SK-N-SH treated with all-trans-retinoic acid at 6 μM for 48 hours (cell line): ENCODE measurements around the gene PRKCB.

Experiments used
- ATAC-seq: fragments of 200-7000 bp; cut with Tn5 transposase; 3 replicates; pipeline ENCODE4 v1.9.1; 2020; ENCODE audit warnings: mild to moderate bottlenecking, moderate library complexity
- ARNTL ChIP-seq: fragments of 450-650 bp; formaldehyde crosslinking; IDR thresholded peaks from 2 replicates; pipeline ENCODE4 v1.5.0; 2020; ENCODE audit warnings: low read depth, mild to moderate bottlenecking, moderate library complexity, borderline replicate concordance
- BACH2 ChIP-seq: fragments of 250-450 bp; sonication (Bioruptor Pico); IDR thresholded peaks from 2 replicates; pipeline ENCODE4 v1.9.0; 2021; ENCODE audit warnings: mild to moderate bottlenecking, borderline replicate concordance
- CREB5 ChIP-seq: fragments of 250-450 bp; sonication (Bioruptor Pico); IDR thresholded peaks from 2 replicates; pipeline ENCODE4 v1.5.1; 2020; ENCODE audit warnings: low read depth, mild to moderate bottlenecking, moderate library complexity
- ESRRG ChIP-seq: fragments of 250-450 bp; sonication (Bioruptor Pico); IDR thresholded peaks from 2 replicates; pipeline ENCODE4 v1.6.1; 2021; ENCODE audit warnings: mild to moderate bottlenecking
- GLIS3 ChIP-seq: fragments of 250-450 bp; sonication (Bioruptor Pico); IDR thresholded peaks from 2 replicates; pipeline ENCODE4 v1.5.0; 2020; ENCODE audit warnings: mild to moderate bottlenecking, moderate library complexity
- ISL1 ChIP-seq: fragments of 250-450 bp; sonication (Bioruptor Pico); IDR thresholded peaks from 2 replicates; pipeline ENCODE4 v2.1.2; 2022; ENCODE audit warnings: mild to moderate bottlenecking, moderate library complexity
- OSR1 ChIP-seq: fragments of 250-450 bp; sonication (Bioruptor Pico); IDR thresholded peaks from 2 replicates; pipeline ENCODE4 v1.8.0; 2022; ENCODE audit warnings: moderate library complexity, mild to moderate bottlenecking, inconsistent platforms
- PPARA ChIP-seq: fragments of 250-450 bp; sonication (Bioruptor Pico); IDR thresholded peaks from 2 replicates; pipeline ENCODE4 v1.5.0; 2020; ENCODE audit warnings: mild to moderate bottlenecking, borderline replicate concordance
- SNAI2 ChIP-seq: fragments of 250-450 bp; sonication (Bioruptor Pico); IDR thresholded peaks from 2 replicates; pipeline ENCODE4 v1.5.0; 2020; ENCODE audit warnings: mild to moderate bottlenecking, moderate library complexity
- TCF4 ChIP-seq: fragments of 250-450 bp; sonication (Bioruptor Pico); IDR thresholded peaks from 2 replicates; pipeline ENCODE4 v1.8.0; 2021; ENCODE audit warnings: mild to moderate bottlenecking, moderate library complexity, borderline replicate concordance
- TOX ChIP-seq: fragments of 250-450 bp; sonication (Bioruptor Pico); IDR thresholded peaks from 2 replicates; pipeline ENCODE4 v1.8.0; 2021; ENCODE audit warnings: mild to moderate bottlenecking, moderate library complexity, borderline replicate concordance
- TSHZ2 ChIP-seq: fragments of 250-450 bp; sonication (Bioruptor Pico); IDR thresholded peaks from 2 replicates; pipeline ENCODE4 v1.5.0; 2020; ENCODE audit warnings: mild to moderate bottlenecking, moderate library complexity
- ZC3H10 ChIP-seq: fragments of 250-450 bp; sonication (Bioruptor Pico); IDR thresholded peaks from 2 replicates; pipeline ENCODE4 v1.5.1; 2021; ENCODE audit warnings: mild to moderate bottlenecking, moderate library complexity
- ZFP3 ChIP-seq: fragments of 250-450 bp; sonication (Bioruptor Pico); IDR thresholded peaks from 2 replicates; pipeline ENCODE4 v1.5.0; 2020; ENCODE audit warnings: mild to moderate bottlenecking, moderate library complexity
- ZFP30 ChIP-seq: fragments of 450-650 bp; formaldehyde crosslinking; IDR thresholded peaks from 2 replicates; pipeline ENCODE4 v1.5.0; 2022; ENCODE audit warnings: mild to moderate bottlenecking, moderate library complexity
- ZNF70 ChIP-seq: fragments of 450-650 bp; formaldehyde crosslinking; IDR thresholded peaks from 2 replicates; pipeline ENCODE4 v1.5.0; 2020; ENCODE audit warnings: mild to moderate bottlenecking, moderate library complexity
- ZNF8 ChIP-seq: fragments of 450-650 bp; formaldehyde crosslinking; IDR thresholded peaks from 2 replicates; pipeline ENCODE4 v1.5.0; 2020; ENCODE audit warnings: mild to moderate bottlenecking, moderate library complexity
- TF ChIP-seq, protein P1 (sequence below): fragments of 250-450 bp; sonication (Bioruptor Pico); IDR thresholded peaks from 2 replicates; pipeline ENCODE4 v1.8.0; 2020; ENCODE audit warnings: mild to moderate bottlenecking, moderate library complexity, borderline replicate concordance
- TF ChIP-seq, protein P2 (sequence below): fragments of 250-450 bp; sonication (Bioruptor Pico); IDR thresholded peaks from 2 replicates; pipeline ENCODE4 v1.5.1; 2021; ENCODE audit warnings: mild to moderate bottlenecking, moderate library complexity

PRKCB gene

GRCh38 chr16:24116989-24117388 is 281.2 kb downstream of the PRKCB start:
- TF ChIP-seq ARNTL (no peak), SNAI2 (CRISPR knock-in tag) (no peak), GLIS3 (CRISPR knock-in tag) (no peak), TSHZ2 (no peak), ZFP3 (CRISPR knock-in tag) (no peak), ISL1 (CRISPR knock-in tag) (no peak), ZC3H10 (CRISPR knock-in tag) (no peak), ESRRG (no peak), OSR1 (CRISPR knock-in tag) (no peak), ZNF8 (no peak), TCF4 (CRISPR knock-in tag) (no peak), PPARA (CRISPR knock-in tag) (no peak), ZFP30 (CRISPR knock-in tag) (no peak), BACH2 (CRISPR knock-in tag) (no peak)
- TF ChIP-seq, protein P1, sequence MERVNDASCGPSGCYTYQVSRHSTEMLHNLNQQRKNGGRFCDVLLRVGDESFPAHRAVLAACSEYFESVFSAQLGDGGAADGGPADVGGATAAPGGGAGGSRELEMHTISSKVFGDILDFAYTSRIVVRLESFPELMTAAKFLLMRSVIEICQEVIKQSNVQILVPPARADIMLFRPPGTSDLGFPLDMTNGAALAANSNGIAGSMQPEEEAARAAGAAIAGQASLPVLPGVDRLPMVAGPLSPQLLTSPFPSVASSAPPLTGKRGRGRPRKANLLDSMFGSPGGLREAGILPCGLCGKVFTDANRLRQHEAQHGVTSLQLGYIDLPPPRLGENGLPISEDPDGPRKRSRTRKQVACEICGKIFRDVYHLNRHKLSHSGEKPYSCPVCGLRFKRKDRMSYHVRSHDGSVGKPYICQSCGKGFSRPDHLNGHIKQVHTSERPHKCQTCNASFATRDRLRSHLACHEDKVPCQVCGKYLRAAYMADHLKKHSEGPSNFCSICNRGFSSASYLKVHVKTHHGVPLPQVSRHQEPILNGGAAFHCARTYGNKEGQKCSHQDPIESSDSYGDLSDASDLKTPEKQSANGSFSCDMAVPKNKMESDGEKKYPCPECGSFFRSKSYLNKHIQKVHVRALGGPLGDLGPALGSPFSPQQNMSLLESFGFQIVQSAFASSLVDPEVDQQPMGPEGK (CRISPR knock-in tag) = no peak
- TF ChIP-seq, protein P2, sequence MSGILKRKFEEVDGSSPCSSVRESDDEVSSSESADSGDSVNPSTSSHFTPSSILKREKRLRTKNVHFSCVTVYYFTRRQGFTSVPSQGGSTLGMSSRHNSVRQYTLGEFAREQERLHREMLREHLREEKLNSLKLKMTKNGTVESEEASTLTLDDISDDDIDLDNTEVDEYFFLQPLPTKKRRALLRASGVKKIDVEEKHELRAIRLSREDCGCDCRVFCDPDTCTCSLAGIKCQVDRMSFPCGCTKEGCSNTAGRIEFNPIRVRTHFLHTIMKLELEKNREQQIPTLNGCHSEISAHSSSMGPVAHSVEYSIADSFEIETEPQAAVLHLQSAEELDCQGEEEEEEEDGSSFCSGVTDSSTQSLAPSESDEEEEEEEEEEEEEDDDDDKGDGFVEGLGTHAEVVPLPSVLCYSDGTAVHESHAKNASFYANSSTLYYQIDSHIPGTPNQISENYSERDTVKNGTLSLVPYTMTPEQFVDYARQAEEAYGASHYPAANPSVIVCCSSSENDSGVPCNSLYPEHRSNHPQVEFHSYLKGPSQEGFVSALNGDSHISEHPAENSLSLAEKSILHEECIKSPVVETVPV (CRISPR knock-in tag) = no peak
- TF ChIP-seq, all 23 proteins: peak for 0
- ATAC-seq = no peak

DNA sequence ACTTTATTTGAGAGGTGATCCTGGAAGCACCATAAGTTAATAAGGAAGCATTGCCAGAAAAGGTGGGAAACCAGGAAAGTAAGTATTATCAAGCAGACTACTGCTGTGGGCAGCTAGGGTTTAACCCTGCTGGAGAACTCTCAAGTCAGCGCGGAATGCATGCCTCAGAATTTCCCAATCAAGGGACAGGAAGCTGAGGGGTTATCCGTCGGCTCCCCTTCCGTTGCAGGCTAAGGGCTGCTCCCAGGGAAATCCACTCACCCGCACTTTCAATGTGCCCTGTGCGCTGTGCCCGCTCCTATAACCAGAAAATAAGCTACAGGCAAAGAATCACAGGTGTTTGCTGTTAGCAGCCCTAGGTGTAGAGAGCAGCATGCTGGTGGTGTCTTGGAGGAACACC is 281.9 kb downstream of the PRKCB start:
- no peak for TF ChIP-seq TOX (CRISPR knock-in tag)
- TF ChIP-seq CREB5 = no peak
- TF ChIP-seq ZNF70 (CRISPR knock-in tag) = no peak

DNA sequence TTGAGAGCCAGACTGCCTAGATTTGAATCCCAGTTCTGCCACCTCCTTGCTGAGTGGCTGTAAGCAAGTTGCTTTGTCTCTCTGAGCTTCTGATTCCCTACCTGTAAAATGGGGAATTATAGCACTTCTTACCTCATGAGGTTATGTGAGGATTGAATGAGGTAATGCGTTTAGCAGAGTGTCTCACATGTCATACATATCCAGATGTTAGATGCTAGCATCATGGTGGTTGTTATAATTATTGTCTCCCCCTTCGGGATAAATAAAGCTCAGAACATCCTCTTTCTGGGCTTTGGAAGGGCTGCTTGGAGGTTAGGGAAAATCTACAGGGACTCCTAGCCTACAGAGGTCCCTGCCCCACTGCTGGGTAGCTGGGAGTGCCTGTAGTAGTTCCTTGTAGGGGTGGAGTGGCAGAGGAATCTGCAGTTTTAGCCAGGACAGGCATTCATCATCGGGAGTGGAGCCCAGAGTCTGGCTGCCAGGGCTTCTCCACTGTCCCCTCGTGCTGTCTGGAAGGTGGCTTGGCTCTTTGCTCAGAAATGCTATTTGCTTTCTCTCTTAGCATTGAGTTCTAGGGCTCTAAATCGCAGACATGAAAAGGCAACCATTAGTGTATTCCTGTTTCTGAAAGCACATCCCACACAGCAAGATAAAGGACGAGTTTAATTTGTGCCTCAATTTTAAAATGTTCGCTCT is 282.5 kb downstream of the PRKCB start:
- TF ChIP-seq BACH2 (CRISPR knock-in tag) (no peak), TSHZ2 (no peak)
- no peak for ATAC-seq

More for the DNA sequence above, 281.9 kb downstream of the PRKCB start:
- ATAC-seq = no peak
